ENCODE results near the gene SGK1. TPM values are rescaled to one million over a fixed set of nuclear protein-coding genes. Genes with fewer than 3 reads are reported as not detected.

The SGK1 gene
- total and polyA plus RNA-seq, 2 donors (not counting 1 experiment from before 2014, with no cell fraction given): 37.3 to 57.8 TPM

- H3K4me2 ChIP-seq (replicated peaks; ENCODE audit: low read depth, low read length, poor library complexity, severe bottlenecking): no peak overlapping the region
- POLR2A ChIA-PET: interaction anchor here (0.6 kb wide), 1 partner anchor 913 kb away, joined by 3 read pairs; no protein-coding TSS in a partner anchor
- H2AFZ ChIP-seq (ENCODE audit: insufficient read depth, low read depth, low read length, poor library complexity, severe bottlenecking): no peak overlapping the region
- H3K79me2 ChIP-seq (ENCODE audit: control insufficient read depth, insufficient read depth, low read length): no peaks in the 10 kb centered on the region
- no peak overlapping the region for H3K4me3 ChIP-seq (ENCODE audit: control extremely low read depth in 1 of 5, extremely low read depth in 1 of 5, insufficient read depth in 1 of 5, low read depth in 2 of 5, low read length in 4 of 5)
- H3K9me3 ChIP-seq (ENCODE audit: control extremely low read depth in 1 of 3, control insufficient read depth in 2 of 3, insufficient read depth in 1 of 3, low read length in 2 of 3): no peaks in the 10 kb centered on the region
- H3K4me1 Mint-ChIP-seq: peaks cover 2% of the 10 kb centered on the region
- no peak for DNase-seq
- intact Hi-C loops (cut with micrococcal nuclease): no loop called here
- CTCF ChIA-PET: no interaction called here
- no peak overlapping the region for H3K4me3 Mint-ChIP-seq
- no peaks in the 10 kb centered on the region for H3K27me3 ChIP-seq (replicated peaks in 1 of 4; ENCODE audit: control extremely low read depth in 1 of 4, control insufficient read depth in 3 of 4, insufficient read depth in 4 of 4, low read length in 3 of 4)
- H4K20me1 ChIP-seq (ENCODE audit: control insufficient read depth, insufficient read depth, low read length, poor library complexity, severe bottlenecking): no peaks in the 10 kb centered on the region
- H3K4me1 ChIP-seq (ENCODE audit: control insufficient read depth in 2 of 2, insufficient read depth in 2 of 2, low read length in 2 of 2): peaks cover 0 to 5% of the 10 kb centered on the region in 2 donors
- no peaks in the 10 kb centered on the region for H3K9me3 Mint-ChIP-seq (ENCODE audit: insufficient read depth)
- ATAC-seq (ENCODE audit: low read depth): no peak
- TF ChIP-seq EZH2 (IDR thresholded peaks at IDR 0.05; ENCODE audit: borderline replicate concordance, insufficient read depth, low read depth, low read length, poor library complexity, severe bottlenecking) (no peak), CTCF (IDR thresholded peaks at IDR 0.05) (no peak)
- H3K27me3 Mint-ChIP-seq: no peaks in the 10 kb centered on the region
- H3K27ac ChIP-seq (ENCODE audit: low read length in 2 of 2): no peak overlapping the region
- no peak overlapping the region for H3K9ac ChIP-seq (ENCODE audit: low read length)
- no peaks in the 10 kb centered on the region for H3K36me3 ChIP-seq (replicated peaks in 1 of 2; ENCODE audit: control extremely low read depth in 1 of 2, control insufficient read depth in 1 of 2, extremely low read depth in 1 of 2, insufficient read depth in 2 of 2, low read length in 1 of 2)
- WGBS (ENCODE audit: insufficient coverage): no CpG with 5 or more reads among the region's 2 CpGs
- H3K27ac Mint-ChIP-seq: no peak overlapping the region
Measured at GRCh38 chr6:134266776-134267175, 51.1 kb downstream of the SGK1 start.

GRCh38 chr6:134261766-134262165, 56.1 kb downstream of the SGK1 start:
- no peak for DNase-seq
- Histone ChIP-seq H3K9me3 (ENCODE audit: control extremely low read depth in 1 of 3, control insufficient read depth in 2 of 3, insufficient read depth in 1 of 3, low read length in 2 of 3) (no peaks in the 10 kb centered on the region), H3K27me3 (replicated peaks in 1 of 4; ENCODE audit: control extremely low read depth in 1 of 4, control insufficient read depth in 3 of 4, insufficient read depth in 4 of 4, low read length in 3 of 4) (no peaks in the 10 kb centered on the region), H3K36me3 (replicated peaks in 1 of 2; ENCODE audit: control extremely low read depth in 1 of 2, control insufficient read depth in 1 of 2, extremely low read depth in 1 of 2, insufficient read depth in 2 of 2, low read length in 1 of 2) (no peaks in the 10 kb centered on the region), H3K4me2 (replicated peaks; ENCODE audit: low read depth, low read length, poor library complexity, severe bottlenecking) (no peak overlapping the region), H3K27ac (ENCODE audit: low read length in 2 of 2) (no peak overlapping the region), H4K20me1 (ENCODE audit: control insufficient read depth, insufficient read depth, low read length, poor library complexity, severe bottlenecking) (no peaks in the 10 kb centered on the region), H2AFZ (ENCODE audit: insufficient read depth, low read depth, low read length, poor library complexity, severe bottlenecking) (no peak overlapping the region), H3K79me2 (ENCODE audit: control insufficient read depth, insufficient read depth, low read length) (no peaks in the 10 kb centered on the region), H3K4me3 (ENCODE audit: control extremely low read depth in 1 of 5, extremely low read depth in 1 of 5, insufficient read depth in 1 of 5, low read depth in 2 of 5, low read length in 4 of 5) (no peak overlapping the region), H3K4me1 (ENCODE audit: control insufficient read depth in 2 of 2, insufficient read depth in 2 of 2, low read length in 2 of 2) (no peaks in the 10 kb centered on the region), H3K9ac (ENCODE audit: low read length) (no peak overlapping the region)
- H3K4me1 Mint-ChIP-seq: no peaks in the 10 kb centered on the region
- ATAC-seq (ENCODE audit: low read depth): no peak
- intact Hi-C loops (cut with micrococcal nuclease): no loop called here
- no peak for TF ChIP-seq CTCF (IDR thresholded peaks at IDR 0.05)
- TF ChIP-seq EZH2 (IDR thresholded peaks at IDR 0.05; ENCODE audit: borderline replicate concordance, insufficient read depth, low read depth, low read length, poor library complexity, severe bottlenecking): no peak
- ChIA-PET POLR2A (no interaction called here), CTCF (interaction anchor here (1.4 kb wide), 1 partner anchor 83 kb away, joined by 3 read pairs; no protein-coding TSS in a partner anchor)
- no peaks in the 10 kb centered on the region for H3K9me3 Mint-ChIP-seq (ENCODE audit: insufficient read depth)
- H3K27ac Mint-ChIP-seq: no peak overlapping the region
- no peaks in the 10 kb centered on the region for H3K27me3 Mint-ChIP-seq
- WGBS (ENCODE audit: insufficient coverage): 96% methylated on average over 4 of the region's 5 CpGs
- no peak overlapping the region for H3K4me3 Mint-ChIP-seq
